T1000 (cell line): ENCODE data around the gene TNF.
"Not testable (repeated sequence)": the region's sequence is repeated elsewhere in the genome, so short reads cannot be mapped to it uniquely, and the experiment has no call there.

Source experiments
- DNase-seq: peaks from one replicate; lab custom pipeline; 2025; ENCODE audit warnings: mixed read lengths; lab: John Stamatoyannopoulos, UW

Gene TNF

GRCh38 chr6:31588871-31589650, 13.7 kb downstream of the TNF start:
- no peak for DNase-seq

DNA sequence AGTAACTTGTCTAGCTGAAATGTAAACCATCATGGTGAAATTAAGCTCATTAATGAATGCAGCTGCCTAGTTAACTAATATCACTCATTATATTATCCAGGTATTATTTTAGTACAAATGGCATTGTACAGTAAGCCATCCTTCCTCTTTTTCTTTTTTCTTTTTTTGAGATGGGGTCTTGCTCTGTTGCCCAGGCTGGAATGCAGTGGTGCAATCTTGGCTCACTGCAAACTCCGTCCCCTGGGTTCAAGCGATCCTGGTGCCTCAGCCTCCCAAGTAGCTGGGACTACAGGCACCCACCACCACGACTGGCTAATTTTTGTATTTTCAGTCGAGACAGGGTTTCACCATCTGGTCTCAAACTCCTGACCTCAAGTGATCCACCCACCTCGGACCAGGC, 15.3 kb downstream of the TNF start:
- not testable (repeated sequence) for DNase-seq

GRCh38 chr6:31592396-31592771, 17.0 kb downstream of the TNF start:
- DNase-seq, result no peak

DNA sequence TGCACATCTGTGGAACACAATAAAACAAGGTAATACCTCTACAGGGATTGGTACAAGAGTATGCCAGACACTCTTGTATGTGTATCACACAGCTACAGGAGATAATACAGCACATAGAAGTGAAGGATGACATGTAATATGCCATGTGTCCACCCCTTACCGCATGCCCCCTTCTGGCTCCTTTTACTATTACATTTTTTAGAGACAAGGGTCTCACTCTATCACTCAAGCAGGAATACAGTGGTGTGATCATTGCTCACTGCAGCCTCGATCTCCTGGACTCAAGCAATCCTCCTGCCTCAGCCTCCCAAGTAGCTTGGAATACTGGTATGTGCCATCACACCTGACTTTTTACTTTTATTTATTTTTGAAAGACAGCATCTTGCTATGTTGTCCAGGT, 21.6 kb downstream of the TNF start:
- DNase-seq, result no peak

DNA sequence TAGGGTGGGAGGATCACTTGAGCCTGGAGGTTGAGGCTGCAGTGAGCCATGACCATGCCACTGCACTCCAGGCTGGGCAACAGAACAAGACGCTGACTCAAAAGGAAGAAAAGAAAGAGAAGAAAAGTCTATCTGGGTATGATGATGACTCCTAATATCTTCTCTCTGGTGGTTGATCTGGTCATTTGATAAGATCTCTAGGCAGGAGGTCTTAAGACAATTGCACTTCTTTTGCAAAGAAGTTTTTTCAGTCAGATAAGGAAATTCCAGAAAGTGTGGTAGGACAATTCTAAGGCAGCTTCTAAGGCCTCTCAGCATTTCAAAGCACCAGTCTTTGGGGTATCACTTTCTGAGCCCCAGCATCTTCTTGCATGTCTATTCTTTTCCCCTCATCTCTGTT, 32.0 kb downstream of the TNF start:
- DNase-seq, result no peak

DNA sequence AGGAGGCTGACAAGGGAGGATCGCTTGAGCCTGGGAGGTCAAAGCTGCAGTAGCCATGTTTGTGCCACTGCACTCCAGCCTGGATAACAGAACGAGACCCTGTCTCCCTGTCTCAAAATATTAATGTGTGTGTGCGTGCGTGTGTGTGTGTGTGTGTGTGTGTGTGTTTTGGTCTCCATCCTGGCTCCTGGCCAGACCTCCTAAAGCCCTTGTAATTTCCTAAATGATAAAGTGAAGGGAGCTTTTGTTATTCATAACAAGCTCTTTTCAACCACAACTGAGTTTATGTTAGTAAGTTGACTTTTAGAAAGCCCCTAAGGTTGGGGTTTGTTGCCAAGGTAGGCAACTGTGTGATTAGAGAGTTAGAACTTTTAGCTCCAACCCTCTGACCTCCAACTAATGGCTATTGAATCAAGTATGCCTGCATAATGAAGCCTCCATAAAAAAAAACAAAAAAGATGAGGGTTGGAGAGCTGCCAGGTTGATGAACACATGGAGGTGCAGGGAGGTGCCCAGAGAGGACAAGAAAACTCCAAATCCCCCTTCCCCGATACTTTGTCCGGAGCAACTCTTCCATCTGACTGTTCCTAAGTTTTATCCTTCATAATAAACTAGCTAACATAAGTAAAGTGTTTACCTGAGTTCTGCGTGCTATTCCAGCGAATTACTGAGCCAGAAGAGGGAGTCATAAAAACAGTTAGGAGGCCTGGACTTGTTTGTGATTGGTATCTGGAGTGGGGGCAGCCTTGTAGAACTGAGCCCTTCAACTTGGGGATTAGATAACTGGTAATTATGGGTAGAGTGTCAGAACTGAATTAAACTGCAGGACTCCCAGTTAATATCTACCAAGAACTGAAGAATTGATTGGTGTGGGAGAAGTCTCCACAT, 34.4 kb downstream of the TNF start:
- DNase-seq, result no peak

DNA sequence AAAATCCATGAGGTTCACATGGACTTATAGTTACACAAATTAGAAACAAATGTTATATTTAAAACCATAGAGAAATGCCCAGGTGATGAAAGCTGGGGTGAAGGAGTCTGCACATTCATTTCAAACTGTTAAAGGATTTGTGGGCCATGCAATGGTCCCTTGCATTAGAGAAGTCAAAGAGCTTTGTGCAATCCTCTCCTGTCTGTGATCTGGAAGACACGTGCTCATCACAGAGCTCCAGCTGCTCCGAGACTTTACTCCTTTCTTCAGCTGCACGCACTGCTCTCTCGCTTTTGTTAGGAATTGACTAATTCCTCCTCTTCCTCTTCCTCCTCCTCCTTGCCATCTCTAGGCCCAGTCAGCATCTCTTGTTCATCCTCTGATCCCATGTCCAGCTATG, 35.6 kb downstream of the TNF start:
- DNase-seq, result no peak

- DNase-seq, result no peak
These were observed 38.8 kb downstream of the TNF start for GRCh38 chr6:31614075-31614619.

GRCh38 chr6:31614684-31615578, 39.6 kb downstream of the TNF start, which contains the start of gene AIF1:
AIF1 (plus strand) TSS chr6:31615234; CDS start chr6:31615330, 96 bp downstream.
- DNase-seq, result no peak

DNA sequence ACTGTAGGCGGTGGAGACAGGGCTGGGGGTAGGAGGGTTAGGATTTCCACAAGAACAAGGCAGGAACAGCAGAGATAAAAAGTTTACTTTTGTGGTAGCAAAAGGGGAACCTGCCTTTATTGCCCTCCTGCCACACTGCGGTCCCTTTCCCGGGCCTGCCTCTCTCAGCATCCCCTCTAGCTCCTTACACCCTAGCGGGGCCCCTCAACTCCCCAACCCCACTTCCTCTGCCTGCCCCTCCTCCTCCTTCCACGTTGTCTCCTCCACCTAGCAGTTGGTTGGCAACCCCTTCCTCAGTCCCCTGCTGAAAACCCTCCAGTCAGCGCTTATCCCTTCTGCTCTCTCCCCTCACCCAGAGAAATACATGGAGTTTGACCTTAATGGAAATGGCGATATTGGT, 40.4 kb downstream of the TNF start:
- no peak for DNase-seq

GRCh38 chr6:31617010-31617409, 41.6 kb downstream of the TNF start:
- DNase-seq, result no peak

GRCh38 chr6:31619805-31620585, 44.6 kb downstream of the TNF start:
- DNase-seq, result peak; percentile 97

DNA sequence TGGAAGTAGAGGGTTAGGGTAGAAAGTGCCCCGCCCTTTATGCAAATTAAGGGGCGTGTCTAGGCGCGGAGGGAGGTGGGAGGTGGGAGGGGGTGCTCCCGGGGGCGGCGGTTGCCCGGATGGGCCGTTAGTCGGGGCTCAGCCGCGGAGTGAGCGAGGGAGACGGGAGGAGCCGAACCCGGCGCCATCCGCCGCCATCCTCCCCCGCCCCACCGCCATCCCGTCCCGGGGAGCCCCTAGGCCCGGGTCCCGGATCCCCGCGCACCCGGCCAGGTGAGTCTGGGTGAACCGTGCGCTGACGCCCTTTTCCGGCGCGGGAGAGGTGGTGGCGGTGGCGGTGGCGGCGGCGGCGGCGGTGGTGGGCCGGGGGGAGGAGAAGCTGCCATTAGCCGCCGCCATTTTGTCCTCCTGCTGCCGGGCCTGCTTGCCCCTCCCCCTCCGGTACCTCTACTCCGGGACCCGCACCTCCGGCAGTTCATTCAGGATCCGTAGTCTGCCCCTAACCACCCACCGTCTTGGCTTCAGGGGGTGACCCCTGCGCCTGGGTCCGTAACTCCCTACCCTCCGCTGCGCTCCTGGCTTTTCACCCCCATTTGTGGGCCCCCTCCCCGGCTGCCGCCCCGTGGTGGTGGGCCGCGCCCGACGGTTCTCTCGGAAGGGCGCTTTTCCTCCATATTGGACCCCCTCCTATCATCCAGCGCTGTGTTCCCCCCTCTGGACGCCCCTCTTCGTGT, 45.4 kb downstream of the TNF start, which contains the start of gene PRRC2A:
Gene PRRC2A (plus strand): TSS at position 130 of the 734 bp plus-strand sequence. CDS start 2,075 bp downstream, outside the sequence.
- DNase-seq, result no peak

DNA sequence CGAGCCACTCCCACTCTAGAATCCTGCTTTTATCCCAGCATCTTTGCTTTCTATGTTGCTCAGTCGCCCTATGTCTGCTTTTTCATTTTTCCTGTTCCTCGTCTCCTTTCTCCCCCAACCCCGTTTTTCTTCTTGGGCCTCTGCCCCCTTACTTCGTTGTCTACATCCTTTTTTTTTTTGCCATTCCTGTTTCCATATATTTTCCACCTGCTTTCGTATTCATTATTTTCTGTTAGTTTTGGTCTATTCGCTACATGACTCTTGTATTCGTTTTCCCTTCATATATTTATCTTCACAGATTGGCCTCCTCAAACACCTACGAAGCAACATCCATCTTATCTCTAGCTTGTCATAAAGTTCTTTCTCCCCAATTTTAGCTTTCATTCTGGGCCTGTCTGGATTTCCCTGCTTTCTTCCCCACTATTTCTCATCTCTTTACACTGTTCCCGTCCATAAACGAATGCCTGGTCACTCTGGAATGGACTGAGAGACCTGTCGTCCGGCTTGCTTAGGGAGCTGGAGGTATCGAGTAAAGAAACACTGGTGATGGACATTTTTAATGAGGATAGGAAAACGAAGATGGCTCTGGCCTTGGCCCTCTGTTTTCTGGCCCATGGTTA, 46.1 kb downstream of the TNF start:
- DNase-seq, result no peak

GRCh38 chr6:31621991-31622390, 46.6 kb downstream of the TNF start:
- no peak for DNase-seq

DNA sequence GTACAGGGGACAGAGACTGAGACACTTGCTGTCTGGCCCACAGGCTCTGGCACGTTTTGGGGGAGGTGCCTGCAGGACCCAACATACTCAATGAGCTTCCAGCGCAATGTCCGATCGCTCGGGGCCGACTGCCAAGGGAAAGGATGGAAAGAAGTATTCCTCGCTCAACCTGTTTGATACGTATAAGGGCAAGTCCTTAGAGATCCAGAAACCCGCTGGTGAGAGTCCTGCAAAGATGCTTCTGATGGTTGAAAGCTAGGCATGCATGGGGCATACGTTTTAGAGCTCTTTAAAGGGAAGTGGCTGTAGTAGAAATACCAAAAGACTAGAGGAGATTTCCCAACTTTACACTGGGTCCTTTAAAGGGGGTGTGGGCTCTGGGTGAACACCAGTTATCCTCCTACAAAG, 47.3 kb downstream of the TNF start:
- DNase-seq, result no peak

DNA sequence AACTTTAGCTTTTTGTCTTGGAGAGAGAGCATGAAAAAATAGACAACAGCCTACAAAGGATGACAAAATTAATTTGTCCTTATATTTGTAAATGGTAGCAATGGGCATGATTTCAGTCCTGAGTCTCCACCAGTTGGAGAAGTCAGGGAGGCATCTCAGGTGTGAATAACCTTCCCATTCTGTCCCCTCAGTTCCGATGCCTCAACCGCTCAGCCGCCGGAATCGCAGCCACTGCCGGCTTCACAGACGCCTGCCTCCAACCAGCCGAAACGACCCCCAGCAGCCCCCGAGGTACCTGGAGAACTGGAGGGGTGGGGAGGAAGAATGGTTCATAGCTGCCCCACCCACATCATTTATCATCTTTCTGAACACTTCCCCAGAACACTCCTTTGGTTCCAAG, 48.7 kb downstream of the TNF start:
- DNase-seq, result no peak

GRCh38 chr6:31626952-31627351, 51.6 kb downstream of the TNF start:
- DNase-seq, result no peak

GRCh38 chr6:31627690-31628287, 52.4 kb downstream of the TNF start:
- no peak for DNase-seq
